Heart left ventricle (tissue), 16 donors: ENCODE measurements around the gene ADIG. TPM values are rescaled to one million over a fixed set of nuclear protein-coding genes. Genes with fewer than 3 reads are reported as not detected.
"Not testable (repeated sequence)": the region's sequence is repeated elsewhere in the genome, so short reads cannot be mapped to it uniquely, and the experiment has no call there.

ENCODE experiments used
- ATAC-seq, 4 donors: fragments of 200-7000 bp; cut with Tn5 transposase; one replicate each; pipeline ENCODE4 v1.9.1; 2020 to 2022; ENCODE audit warnings: moderate library complexity in 4 of 4, mild to moderate bottlenecking in 3 of 4, moderate number of reproducible peaks in 1 of 4
- DNase-seq, 5 donors: peaks; one replicate each; pipeline ENCODE4 v3.0.0-alpha.2; 2020
- H3K27ac ChIP-seq, 12 donors: fragments of 200-600 bp; sonication (generic) in 4 of 12; one replicate each; pipeline versions ENCODE4 v1.5.0 to v1.8.0; 2016 to 2022; ENCODE audit warnings: mild to moderate bottlenecking in 2 of 12
- H3K27me3 ChIP-seq, 9 donors: fragments of 200-600 bp; sonication (generic) in 2 of 9; one replicate each; pipeline versions ENCODE4 v1.5.1 to v1.8.0; 2016 to 2022; ENCODE audit warnings: mild to moderate bottlenecking in 3 of 9
- H3K36me3 ChIP-seq, 9 donors: fragments of 200-600 bp; sonication (generic) in 2 of 9; one replicate each; pipeline versions ENCODE4 v1.5.0 to v1.8.0; 2018 to 2022; ENCODE audit warnings: mild to moderate bottlenecking in 2 of 9
- H3K4me1 ChIP-seq, 12 donors: fragments of 200-600 bp; sonication (generic) in 4 of 12; one replicate each; pipeline versions ENCODE4 v1.5.0 to v1.8.0; 2016 to 2022; ENCODE audit warnings: mild to moderate bottlenecking in 3 of 12
- H3K4me3 ChIP-seq, 12 donors: fragments of 200-600 bp; sonication (generic) in 4 of 12; one replicate each; pipeline versions ENCODE4 v1.5.0 to v1.8.0; 2017 to 2022; ENCODE audit warnings: mild to moderate bottlenecking in 9 of 12, moderate library complexity in 4 of 12
- H3K9me3 ChIP-seq, 12 donors: fragments of 200-600 bp; sonication (generic) in 4 of 12; one replicate each; pipeline versions ENCODE4 v1.5.0 to v1.8.0; 2016 to 2022; ENCODE audit warnings: mild to moderate bottlenecking in 1 of 12
- CTCF ChIP-seq, 12 donors: fragments of 200-600 bp; sonication (generic) in 4 of 12; IDR thresholded peaks; one replicate each; pipeline versions ENCODE4 v1.5.0 to v1.8.0; 2018 to 2022; ENCODE audit warnings: antibody characterized with exemption in 12 of 12, mild to moderate bottlenecking in 5 of 12
- POLR2A ChIP-seq, 2 donors: fragments of 450-650 bp; IDR thresholded peaks; one replicate each; pipeline ENCODE4 v1.6.1; 2017; ENCODE audit warnings: antibody characterized with exemption in 2 of 2, mild to moderate bottlenecking in 2 of 2, moderate library complexity in 2 of 2
- WGBS, 4 donors: extraction: QIAGEN DNeasy Blood & Tissue Kit in 2 of 4; methylation state at CpG; one replicate each; pipeline versions ENCODE4 v1.1.5 to v1.1.7; 2013 to 2018; 5-methylcytosine and 5-hydroxymethylcytosine counted together
- intact Hi-C, 10 donors: fragments of 100-400 bp; cut with DNase I; formaldehyde crosslinking; loops; one replicate each; pipeline versions ENCODE4 v1.11.1 to v1.14.2; 2022
- polyA plus RNA-seq, 2 donors: library from polyadenylated mRNA; stranded (reverse); fragments of 200-250 nt; gene quantifications; one replicate each; pipeline ENCODE4 v1.2.3, GENCODE V29; 2013
- total RNA-seq, 9 donors: library from RNA; depleted of rRNA in 2 of 9; stranded (reverse); fragments of >200 nt in 2 of 9; fragmentation: NEBNext Ultra II Directional in 3 of 9; extraction: Animal tissue kit (Norgen Biotek cat#: 25700) in 3 of 9; gene quantifications; one replicate each; pipeline versions ENCODE4 v1.1.0 to v1.2.4, GENCODE V29; 2016 to 2023
- donor health status: ischemic (EF 13 %, LVEDD 7.1; RV severe dilation, severe dysfunction).
- donor health status: healthy with polysubstance abuse.
- donor health status: DM: no; HTN: yes; CAD: no.
- donor health status: DM: no; HTN: no; CAD: no.
- donor health status: ischemic (EF 25% LVEDD 6.9; RV normal size, moderate dysfunction).
- donor health status: ischemic (EF 25% LVEDD 5.7; RV mildly dilated, moderate dysfunction).
- donor health status: healthy.
- donor health status: DM: yes; HTN: yes; CAD: no.
- donor health status: ischemic (EF 35%, LVEDD 5.7; RV mildly dilated, moderate dysfunction).
- donor health status: nonischemic (EF 11% LVEDD 7.7; RV severe dilation, severe dysfunction).
- donor health status: DM: yes; HTN: yes; CAD: no.
- donor health status: PGD.
- donor health status: ischemic (EF 29% LVEDD 5.4; RV normal size, mild dysfunction).
- donor health status: nonischemic (EF 23%, LVEDD 6.1; RV moderate dilation, normal function).

The ADIG gene
- total and polyA plus RNA-seq, 11 donors: not detected

DNA sequence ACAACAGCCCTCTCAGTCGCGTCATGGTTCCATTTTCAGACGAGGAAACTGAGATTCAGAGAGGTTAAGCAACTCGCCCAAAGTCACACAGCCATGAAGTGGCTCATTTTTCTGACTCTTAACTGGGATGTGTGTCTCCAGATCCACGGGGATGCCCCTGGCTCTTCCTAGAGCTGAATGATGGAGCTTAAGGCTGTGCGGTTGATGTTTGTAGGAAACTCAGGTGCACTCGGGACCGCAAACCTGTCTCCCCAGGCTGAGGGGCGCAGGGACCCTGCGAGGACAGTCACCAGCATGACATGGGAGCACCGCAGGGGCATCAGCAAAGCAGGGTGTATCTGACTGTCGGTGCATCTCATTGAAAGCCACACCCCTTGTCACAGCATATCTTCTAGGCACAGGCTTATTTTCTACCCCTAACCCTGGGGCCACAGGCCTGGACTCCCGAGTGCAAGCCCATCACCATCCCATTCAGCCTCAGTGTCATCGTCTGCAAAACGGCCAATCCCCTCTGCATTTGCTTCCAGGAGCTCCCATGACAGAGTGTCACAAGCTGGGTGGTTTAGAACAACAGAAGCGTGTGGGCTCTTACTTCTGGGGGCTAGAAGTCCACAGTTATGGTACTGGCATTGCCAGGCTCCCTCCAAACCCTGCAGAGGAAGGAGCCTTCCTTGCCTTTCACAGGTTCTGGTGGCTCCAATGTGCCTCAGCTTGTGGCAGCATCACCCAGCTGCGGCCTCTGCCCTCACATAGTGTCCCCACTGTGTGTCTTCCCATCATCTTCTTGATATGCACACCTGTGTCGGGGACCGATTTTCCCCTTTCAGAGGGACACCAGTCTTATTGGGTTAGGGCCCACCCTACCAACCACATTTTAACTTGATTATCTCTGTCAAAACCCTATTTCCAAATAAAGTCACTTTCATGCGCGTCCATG lies 10.7 kb downstream of the ADIG start:
- intact Hi-C loops: no loop called here
- ATAC-seq (no peak), DNase-seq (no peak)
- H3K27ac ChIP-seq: no peak overlapping the region
- peaks cover 0 to 9% (median 0%) of the 10 kb centered on the region in 9 donors for H3K27me3 ChIP-seq
- H3K9me3 ChIP-seq: no peaks in the 10 kb centered on the region
- 80 to 87% (median 82%) methylated on average over 21 of the region's 21 CpGs for WGBS, 4 donors
- no peaks in the 10 kb centered on the region for H3K4me1 ChIP-seq
- no peaks in the 10 kb centered on the region for H3K36me3 ChIP-seq
- TF ChIP-seq POLR2A (IDR thresholded peaks at IDR 0.05) (no peak), CTCF (IDR thresholded peaks at IDR 0.05) (no peak)
- no peak overlapping the region for H3K4me3 ChIP-seq

GRCh38 chr20:38592411-38592790 lies 11.4 kb downstream of the ADIG start:
- H3K9me3 ChIP-seq, H3K4me1 ChIP-seq, H3K36me3 ChIP-seq, intact Hi-C loops, DNase-seq, H3K27ac ChIP-seq, H3K27me3 ChIP-seq, ATAC-seq, H3K4me3 ChIP-seq: not testable (repeated sequence)
- WGBS, 4 donors: 70 to 77% (median 75%) methylated on average over 3 of the region's 3 CpGs

DNA sequence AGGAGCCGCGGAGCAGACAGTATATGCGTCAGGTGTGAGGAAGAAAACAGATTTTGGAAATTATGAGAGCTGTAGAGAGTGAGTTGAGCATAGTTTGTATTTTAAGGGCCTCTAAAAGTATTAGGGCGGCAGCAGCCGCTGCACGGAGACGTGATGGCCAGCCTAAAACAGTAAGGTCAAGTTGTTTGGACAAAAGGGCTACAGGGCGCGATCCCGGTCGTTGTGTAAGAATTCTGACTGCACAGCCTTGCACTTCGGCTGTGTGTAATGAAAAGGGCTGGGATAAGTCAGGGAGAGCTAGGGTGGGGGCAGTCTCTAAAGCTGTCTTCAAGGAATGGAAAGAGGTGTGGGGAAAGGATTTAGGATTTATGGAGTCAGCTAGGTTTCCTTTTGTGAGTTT lies 13.3 kb downstream of the ADIG start:
- H3K9me3 ChIP-seq, H3K4me1 ChIP-seq, H3K4me3 ChIP-seq, intact Hi-C loops, H3K27me3 ChIP-seq, H3K27ac ChIP-seq, ATAC-seq, H3K36me3 ChIP-seq, DNase-seq: not testable (repeated sequence)
- WGBS, 4 donors: 85 to 90% (median 89%) methylated on average over 12 of the region's 12 CpGs

DNA sequence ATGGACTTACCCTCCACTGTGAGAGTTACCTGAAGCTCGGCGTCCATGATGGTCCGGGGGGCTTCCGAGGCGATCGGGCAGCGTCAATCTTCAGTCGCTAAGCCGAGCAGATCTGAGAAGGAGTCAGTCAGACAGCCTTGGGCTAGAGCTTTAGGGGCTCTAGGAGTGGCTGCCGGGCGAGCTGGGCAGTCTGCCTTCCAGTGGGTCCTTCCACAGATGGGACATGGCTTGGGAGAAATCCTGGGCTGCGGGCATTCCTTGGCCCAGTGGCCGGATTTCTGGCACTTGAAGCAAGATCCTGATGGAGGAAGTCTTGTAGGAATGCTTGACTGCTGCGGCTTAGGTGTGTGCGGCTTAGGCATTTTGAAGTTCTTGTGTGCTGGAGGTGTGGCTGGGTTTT lies 14.9 kb downstream of the ADIG start:
- 91 to 95% (median 92%) methylated on average over 13 to 15 of the region's 15 CpGs for WGBS, 4 donors
- H3K4me1 ChIP-seq, intact Hi-C loops, H3K4me3 ChIP-seq, H3K9me3 ChIP-seq, H3K36me3 ChIP-seq, H3K27ac ChIP-seq, DNase-seq, ATAC-seq: not testable (repeated sequence)
- H3K27me3 ChIP-seq: peaks cover 0 to 16% (median 8%) of the 10 kb centered on the region in 9 donors

GRCh38 chr20:38599410-38599882 lies 18.4 kb downstream of the ADIG start:
- 18 to 29% (median 21%) methylated on average over 9 of the region's 9 CpGs for WGBS, 4 donors
- intact Hi-C loops: no loop called here
- ATAC-seq (peak; percentile 90 to 94 (median 91)), DNase-seq (peak; percentile 55 to 82 (median 81))
- TF ChIP-seq CTCF (IDR thresholded peaks at IDR 0.05) (no peak), POLR2A (IDR thresholded peaks at IDR 0.05) (no peak)
- peaks cover 6 to 48% (median 17%) of the 10 kb centered on the region in 9 donors for H3K27me3 ChIP-seq
- no peaks in the 10 kb centered on the region for H3K9me3 ChIP-seq
- H3K36me3 ChIP-seq: no peaks in the 10 kb centered on the region
- no peak overlapping the region for H3K27ac ChIP-seq
- peaks cover 0 to 11% (median 0%) of the 10 kb centered on the region in 12 donors for H3K4me1 ChIP-seq
- no peak overlapping the region for H3K4me3 ChIP-seq
